HEK293 (cell line): Measurements from ENCODE around the gene OR5A2.

Source experiments
- PATZ1 ChIP-seq: fragments of 450-650 bp; formaldehyde crosslinking; IDR thresholded peaks from 2 replicates; pipeline ENCODE4 v1.5.1; 2016; ENCODE audit warnings: missing biosample characterization, missing genetic modification characterization
- ZBTB8A ChIP-seq: fragments of 450-650 bp; formaldehyde crosslinking; IDR thresholded peaks from 2 replicates; pipeline ENCODE4 v1.5.1; 2016; ENCODE audit warnings: missing biosample characterization, missing genetic modification characterization
- ZNF23 ChIP-seq: fragments of 450-650 bp; formaldehyde crosslinking; IDR thresholded peaks from 2 replicates; pipeline ENCODE4 v1.5.1; 2016; ENCODE audit warnings: missing biosample characterization, missing genetic modification characterization, borderline replicate concordance
- ZNF623 ChIP-seq: fragments of 450-650 bp; formaldehyde crosslinking; IDR thresholded peaks from 2 replicates; pipeline ENCODE4 v1.5.1; 2016; ENCODE audit warnings: missing biosample characterization, missing genetic modification characterization
- ZSCAN23 ChIP-seq: fragments of 450-650 bp; formaldehyde crosslinking; IDR thresholded peaks from 2 replicates; pipeline ENCODE4 v1.5.1; 2016; ENCODE audit warnings: missing biosample characterization, missing genetic modification characterization

GRCh38 chr11:59473015-59473414 lies 46.8 kb upstream of the OR5A2 start, which contains the start of gene OR4D10:
- TF ChIP-seq ZNF623 (tag by site-specific recombination) = no peak
- TF ChIP-seq ZBTB8A (tag by site-specific recombination) = no peak
- TF ChIP-seq PATZ1 (tag by site-specific recombination) = no peak
- TF ChIP-seq ZSCAN23 (tag by site-specific recombination) = no peak
- TF ChIP-seq ZNF23 = no peak
